Measurements from ENCODE around the gene DLX1.

DLX1 gene

DNA sequence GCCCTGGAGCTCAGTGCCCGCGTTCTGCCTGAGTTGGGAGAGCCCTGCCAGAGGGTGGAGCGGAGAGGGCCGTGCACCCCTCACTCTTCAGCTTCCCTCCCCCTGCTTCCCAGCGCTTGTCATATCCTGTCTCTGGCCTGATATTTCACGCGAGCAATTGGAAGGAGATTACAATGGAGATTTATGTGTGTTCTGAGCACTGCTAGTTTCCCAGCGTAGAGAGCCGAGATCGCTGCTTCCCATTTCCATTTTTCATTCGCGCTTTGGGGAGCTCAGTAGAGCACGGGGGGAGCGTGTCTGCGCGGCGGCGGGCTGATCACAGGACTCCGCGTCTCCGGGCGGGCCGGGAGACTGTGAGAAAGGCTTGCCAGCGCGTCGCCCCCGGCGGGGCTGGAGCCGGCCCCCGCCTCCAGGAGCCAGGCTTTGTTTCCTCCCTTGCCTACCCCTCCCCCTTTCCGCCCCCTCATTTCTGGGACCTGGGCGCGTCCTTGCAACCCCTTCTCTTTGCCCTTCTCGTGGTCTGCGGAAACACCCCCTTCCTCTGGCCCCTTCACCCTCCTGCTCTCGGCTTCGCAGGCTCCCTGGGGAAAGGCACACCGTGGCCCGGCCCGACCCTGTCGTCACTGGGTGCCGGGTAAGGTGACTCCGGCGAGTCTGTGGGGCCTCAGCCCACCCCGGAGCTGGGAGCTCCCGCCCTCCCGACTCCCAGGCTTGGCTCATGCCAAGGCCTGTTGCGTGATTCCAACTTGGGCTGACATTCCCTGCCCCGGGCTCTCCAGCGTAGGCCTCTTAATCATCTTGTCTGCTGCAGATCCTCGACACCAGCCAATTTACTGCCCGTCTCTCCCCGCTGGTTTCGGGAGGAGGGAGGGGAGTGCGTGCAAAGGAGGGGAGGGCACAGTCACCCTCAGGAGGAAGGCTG lies 11.6 kb downstream of the DLX1 start (continued):
- TF ChIP-seq, protein P1, sequence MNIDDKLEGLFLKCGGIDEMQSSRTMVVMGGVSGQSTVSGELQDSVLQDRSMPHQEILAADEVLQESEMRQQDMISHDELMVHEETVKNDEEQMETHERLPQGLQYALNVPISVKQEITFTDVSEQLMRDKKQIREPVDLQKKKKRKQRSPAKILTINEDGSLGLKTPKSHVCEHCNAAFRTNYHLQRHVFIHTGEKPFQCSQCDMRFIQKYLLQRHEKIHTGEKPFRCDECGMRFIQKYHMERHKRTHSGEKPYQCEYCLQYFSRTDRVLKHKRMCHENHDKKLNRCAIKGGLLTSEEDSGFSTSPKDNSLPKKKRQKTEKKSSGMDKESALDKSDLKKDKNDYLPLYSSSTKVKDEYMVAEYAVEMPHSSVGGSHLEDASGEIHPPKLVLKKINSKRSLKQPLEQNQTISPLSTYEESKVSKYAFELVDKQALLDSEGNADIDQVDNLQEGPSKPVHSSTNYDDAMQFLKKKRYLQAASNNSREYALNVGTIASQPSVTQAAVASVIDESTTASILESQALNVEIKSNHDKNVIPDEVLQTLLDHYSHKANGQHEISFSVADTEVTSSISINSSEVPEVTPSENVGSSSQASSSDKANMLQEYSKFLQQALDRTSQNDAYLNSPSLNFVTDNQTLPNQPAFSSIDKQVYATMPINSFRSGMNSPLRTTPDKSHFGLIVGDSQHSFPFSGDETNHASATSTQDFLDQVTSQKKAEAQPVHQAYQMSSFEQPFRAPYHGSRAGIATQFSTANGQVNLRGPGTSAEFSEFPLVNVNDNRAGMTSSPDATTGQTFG (tag by site-specific recombination; IDR thresholded peaks at IDR 0.05; ENCODE audit: borderline replicate concordance) = no peak
- TF ChIP-seq ZNF239 (tag by site-specific recombination; IDR thresholded peaks at IDR 0.05) (no peak), ZNF146 (tag by site-specific recombination; IDR thresholded peaks at IDR 0.05) (no peak), ZNF514 (tag by site-specific recombination; IDR thresholded peaks at IDR 0.05) (no peak), ZNF350 (tag by site-specific recombination; IDR thresholded peaks at IDR 0.05) (no peak), ZNF747 (tag by site-specific recombination; IDR thresholded peaks at IDR 0.05) (no peak), ZNF558 (tag by site-specific recombination; IDR thresholded peaks at IDR 0.05) (0 out of 2 replicates have a peak, but pooled peaks have one; percentile 15), ZFP41 (tag by site-specific recombination; IDR thresholded peaks at IDR 0.05; ENCODE audit: borderline replicate concordance) (no peak), FEZF1 (tag by site-specific recombination; IDR thresholded peaks at IDR 0.05) (peak; percentile 93), ZSCAN30 (tag by site-specific recombination; IDR thresholded peaks at IDR 0.05) (peak; percentile 69), ZNF175 (tag by site-specific recombination; IDR thresholded peaks at IDR 0.05) (no peak), SP2 (tag by site-specific recombination; IDR thresholded peaks at IDR 0.05) (peak; percentile 81), ZSCAN23 (tag by site-specific recombination; IDR thresholded peaks at IDR 0.05) (no peak), GLI4 (tag by site-specific recombination; IDR thresholded peaks at IDR 0.05) (no peak), ZNF529 (tag by site-specific recombination; IDR thresholded peaks at IDR 0.05; ENCODE audit: insufficient replicate concordance) (no peak), ZNF510 (tag by site-specific recombination; IDR thresholded peaks at IDR 0.05; ENCODE audit: insufficient replicate concordance) (no peak), HOXA7 (CRISPR knock-in tag; IDR thresholded peaks at IDR 0.05; ENCODE audit: borderline replicate concordance) (no peak)
- TF ChIP-seq, protein P2, sequence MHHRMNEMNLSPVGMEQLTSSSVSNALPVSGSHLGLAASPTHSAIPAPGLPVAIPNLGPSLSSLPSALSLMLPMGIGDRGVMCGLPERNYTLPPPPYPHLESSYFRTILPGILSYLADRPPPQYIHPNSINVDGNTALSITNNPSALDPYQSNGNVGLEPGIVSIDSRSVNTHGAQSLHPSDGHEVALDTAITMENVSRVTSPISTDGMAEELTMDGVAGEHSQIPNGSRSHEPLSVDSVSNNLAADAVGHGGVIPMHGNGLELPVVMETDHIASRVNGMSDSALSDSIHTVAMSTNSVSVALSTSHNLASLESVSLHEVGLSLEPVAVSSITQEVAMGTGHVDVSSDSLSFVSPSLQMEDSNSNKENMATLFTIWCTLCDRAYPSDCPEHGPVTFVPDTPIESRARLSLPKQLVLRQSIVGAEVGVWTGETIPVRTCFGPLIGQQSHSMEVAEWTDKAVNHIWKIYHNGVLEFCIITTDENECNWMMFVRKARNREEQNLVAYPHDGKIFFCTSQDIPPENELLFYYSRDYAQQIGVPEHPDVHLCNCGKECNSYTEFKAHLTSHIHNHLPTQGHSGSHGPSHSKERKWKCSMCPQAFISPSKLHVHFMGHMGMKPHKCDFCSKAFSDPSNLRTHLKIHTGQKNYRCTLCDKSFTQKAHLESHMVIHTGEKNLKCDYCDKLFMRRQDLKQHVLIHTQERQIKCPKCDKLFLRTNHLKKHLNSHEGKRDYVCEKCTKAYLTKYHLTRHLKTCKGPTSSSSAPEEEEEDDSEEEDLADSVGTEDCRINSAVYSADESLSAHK (tag by site-specific recombination; IDR thresholded peaks at IDR 0.05) = peak; percentile 48
- TF ChIP-seq, protein P3, sequence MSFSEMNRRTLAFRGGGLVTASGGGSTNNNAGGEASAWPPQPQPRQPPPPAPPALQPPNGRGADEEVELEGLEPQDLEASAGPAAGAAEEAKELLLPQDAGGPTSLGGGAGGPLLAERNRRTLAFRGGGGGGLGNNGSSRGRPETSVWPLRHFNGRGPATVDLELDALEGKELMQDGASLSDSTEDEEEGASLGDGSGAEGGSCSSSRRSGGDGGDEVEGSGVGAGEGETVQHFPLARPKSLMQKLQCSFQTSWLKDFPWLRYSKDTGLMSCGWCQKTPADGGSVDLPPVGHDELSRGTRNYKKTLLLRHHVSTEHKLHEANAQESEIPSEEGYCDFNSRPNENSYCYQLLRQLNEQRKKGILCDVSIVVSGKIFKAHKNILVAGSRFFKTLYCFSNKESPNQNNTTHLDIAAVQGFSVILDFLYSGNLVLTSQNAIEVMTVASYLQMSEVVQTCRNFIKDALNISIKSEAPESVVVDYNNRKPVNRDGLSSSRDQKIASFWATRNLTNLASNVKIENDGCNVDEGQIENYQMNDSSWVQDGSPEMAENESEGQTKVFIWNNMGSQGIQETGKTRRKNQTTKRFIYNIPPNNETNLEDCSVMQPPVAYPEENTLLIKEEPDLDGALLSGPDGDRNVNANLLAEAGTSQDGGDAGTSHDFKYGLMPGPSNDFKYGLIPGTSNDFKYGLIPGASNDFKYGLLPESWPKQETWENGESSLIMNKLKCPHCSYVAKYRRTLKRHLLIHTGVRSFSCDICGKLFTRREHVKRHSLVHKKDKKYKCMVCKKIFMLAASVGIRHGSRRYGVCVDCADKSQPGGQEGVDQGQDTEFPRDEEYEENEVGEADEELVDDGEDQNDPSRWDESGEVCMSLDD (tag by site-specific recombination; IDR thresholded peaks at IDR 0.05) = peak; percentile 81; the same call in 1 of the 2 replicates
- TF ChIP-seq, protein P4, sequence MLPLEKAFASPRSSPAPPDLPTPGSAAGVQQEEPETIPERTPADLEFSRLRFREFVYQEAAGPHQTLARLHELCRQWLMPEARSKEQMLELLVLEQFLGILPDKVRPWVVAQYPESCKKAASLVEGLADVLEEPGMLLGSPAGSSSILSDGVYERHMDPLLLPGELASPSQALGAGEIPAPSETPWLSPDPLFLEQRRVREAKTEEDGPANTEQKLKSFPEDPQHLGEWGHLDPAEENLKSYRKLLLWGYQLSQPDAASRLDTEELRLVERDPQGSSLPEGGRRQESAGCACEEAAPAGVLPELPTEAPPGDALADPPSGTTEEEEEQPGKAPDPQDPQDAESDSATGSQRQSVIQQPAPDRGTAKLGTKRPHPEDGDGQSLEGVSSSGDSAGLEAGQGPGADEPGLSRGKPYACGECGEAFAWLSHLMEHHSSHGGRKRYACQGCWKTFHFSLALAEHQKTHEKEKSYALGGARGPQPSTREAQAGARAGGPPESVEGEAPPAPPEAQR (tag by site-specific recombination; IDR thresholded peaks at IDR 0.05) = no peak
- TF ChIP-seq, protein P5, sequence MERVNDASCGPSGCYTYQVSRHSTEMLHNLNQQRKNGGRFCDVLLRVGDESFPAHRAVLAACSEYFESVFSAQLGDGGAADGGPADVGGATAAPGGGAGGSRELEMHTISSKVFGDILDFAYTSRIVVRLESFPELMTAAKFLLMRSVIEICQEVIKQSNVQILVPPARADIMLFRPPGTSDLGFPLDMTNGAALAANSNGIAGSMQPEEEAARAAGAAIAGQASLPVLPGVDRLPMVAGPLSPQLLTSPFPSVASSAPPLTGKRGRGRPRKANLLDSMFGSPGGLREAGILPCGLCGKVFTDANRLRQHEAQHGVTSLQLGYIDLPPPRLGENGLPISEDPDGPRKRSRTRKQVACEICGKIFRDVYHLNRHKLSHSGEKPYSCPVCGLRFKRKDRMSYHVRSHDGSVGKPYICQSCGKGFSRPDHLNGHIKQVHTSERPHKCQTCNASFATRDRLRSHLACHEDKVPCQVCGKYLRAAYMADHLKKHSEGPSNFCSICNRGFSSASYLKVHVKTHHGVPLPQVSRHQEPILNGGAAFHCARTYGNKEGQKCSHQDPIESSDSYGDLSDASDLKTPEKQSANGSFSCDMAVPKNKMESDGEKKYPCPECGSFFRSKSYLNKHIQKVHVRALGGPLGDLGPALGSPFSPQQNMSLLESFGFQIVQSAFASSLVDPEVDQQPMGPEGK (tag by site-specific recombination; IDR thresholded peaks at IDR 0.05) = peak; percentile 97
- TF ChIP-seq, protein P6, sequence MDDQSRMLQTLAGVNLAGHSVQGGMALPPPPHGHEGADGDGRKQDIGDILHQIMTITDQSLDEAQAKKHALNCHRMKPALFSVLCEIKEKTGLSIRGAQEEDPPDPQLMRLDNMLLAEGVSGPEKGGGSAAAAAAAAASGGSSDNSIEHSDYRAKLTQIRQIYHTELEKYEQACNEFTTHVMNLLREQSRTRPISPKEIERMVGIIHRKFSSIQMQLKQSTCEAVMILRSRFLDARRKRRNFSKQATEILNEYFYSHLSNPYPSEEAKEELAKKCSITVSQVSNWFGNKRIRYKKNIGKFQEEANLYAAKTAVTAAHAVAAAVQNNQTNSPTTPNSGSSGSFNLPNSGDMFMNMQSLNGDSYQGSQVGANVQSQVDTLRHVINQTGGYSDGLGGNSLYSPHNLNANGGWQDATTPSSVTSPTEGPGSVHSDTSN (CRISPR knock-in tag; IDR thresholded peaks at IDR 0.05) = no peak
